GM21528 (cell line): ENCODE measurements around the gene WNK1.
"Not testable (repeated sequence)": the region's sequence is repeated elsewhere in the genome, so short reads cannot be mapped to it uniquely, and the experiment has no call there.

Experiments
- ATAC-seq: cut with Tn5 transposase; IDR thresholded peaks from one replicate; pipeline ENCODE4 v1.9.1; 2021; ENCODE audit warnings: mild to moderate bottlenecking, moderate library complexity; ENCODE audit not compliant: unreplicated experiment, low FRiP score

The WNK1 gene

GRCh38 chr12:739349-739748 lies 13.0 kb upstream of the WNK1 start:
- ATAC-seq = no peak

- no peak for ATAC-seq
These were observed 11.5 kb upstream of the WNK1 start for GRCh38 chr12:740921-741320.

GRCh38 chr12:749751-750270 lies 2.6 kb upstream of the WNK1 start:
- ATAC-seq = no peak

GRCh38 chr12:750366-751191 lies 1.8 kb upstream of the WNK1 start:
- no peak for ATAC-seq

DNA sequence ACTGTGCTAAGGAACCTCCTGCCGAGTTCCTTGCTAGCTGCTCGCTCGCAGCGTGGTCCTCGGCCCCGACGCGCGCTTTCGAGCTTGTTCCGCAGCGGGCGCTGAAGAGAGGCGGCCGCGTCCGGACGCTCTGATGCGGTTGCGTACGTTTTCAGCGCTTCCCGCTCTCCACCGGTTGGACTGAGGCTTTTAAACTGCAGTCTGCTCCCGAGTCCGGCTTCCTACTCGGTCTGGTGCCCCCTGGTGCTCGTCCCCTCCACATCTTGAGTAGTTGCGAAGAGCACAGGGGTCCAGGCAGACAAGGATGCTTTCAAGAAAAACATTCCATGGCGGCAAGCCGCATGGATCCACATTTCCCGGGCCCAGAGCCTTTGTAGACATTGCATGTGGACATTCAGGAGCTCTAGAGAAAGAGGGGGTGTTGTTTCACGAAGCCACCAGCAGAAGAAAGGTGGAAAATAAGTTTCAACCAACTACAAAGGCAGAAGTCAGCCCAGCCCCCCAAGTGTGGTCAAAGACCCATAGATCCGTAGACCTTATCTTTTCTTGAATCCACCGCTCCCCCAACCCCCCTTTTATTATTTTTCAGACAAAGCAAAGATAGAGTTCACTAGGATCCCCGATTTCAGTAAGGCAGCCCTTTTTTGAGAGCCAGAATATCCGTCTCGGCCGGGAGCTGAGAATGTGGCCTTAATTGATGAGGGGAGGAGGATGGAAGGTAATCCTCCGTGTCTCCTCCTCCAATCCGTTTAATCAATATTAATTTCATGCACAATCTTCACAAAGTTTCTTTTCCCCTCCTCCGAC lies 984 bp upstream of the WNK1 start:
- ATAC-seq = peak; percentile 49

DNA sequence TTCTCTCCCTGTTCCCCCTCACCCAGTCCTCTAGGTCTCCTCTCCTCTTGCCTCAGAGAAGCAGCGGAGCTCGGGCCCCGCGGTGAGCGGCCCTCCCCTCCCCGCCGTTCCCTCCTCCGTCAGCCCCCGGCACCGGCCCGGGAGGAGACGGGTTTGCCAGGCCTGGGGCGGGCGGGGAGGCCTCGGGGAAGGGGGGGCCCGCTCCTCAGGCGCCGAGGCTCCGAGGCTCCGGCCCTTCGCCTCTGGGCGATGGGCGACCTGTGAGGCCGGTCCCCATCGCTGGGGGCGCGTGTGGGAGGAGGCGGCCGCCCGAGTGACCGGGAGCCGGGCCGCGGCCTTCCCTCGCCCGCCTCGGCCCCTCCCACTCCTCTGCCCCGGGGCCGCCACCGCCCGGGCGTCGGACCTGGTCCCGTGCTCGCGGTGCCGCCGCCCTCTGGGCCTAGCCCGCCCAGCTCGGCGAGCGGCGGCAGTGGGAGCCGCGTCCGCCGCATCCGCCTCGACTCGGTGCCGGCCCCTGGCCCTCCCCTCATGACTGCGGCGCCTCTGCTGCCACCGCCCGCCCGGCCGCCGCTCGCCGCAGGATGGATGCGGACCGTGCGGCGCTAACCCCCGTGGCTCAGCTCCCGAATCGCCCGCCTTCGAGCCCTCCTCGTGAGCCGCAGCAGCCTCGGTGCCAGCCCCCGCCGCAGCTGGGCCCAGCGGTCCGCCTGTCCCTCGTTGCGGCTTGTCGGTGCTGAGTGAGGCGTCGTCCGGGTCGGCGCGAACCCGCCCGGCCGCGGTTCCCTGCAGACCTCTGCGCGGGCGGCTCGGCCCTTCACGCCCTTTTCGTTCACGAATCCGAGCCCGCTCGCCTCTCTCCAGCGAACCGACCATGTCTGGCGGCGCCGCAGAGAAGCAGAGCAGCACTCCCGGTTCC lies 574 bp downstream of the WNK1 start:
- peak; percentile 33 for ATAC-seq

DNA sequence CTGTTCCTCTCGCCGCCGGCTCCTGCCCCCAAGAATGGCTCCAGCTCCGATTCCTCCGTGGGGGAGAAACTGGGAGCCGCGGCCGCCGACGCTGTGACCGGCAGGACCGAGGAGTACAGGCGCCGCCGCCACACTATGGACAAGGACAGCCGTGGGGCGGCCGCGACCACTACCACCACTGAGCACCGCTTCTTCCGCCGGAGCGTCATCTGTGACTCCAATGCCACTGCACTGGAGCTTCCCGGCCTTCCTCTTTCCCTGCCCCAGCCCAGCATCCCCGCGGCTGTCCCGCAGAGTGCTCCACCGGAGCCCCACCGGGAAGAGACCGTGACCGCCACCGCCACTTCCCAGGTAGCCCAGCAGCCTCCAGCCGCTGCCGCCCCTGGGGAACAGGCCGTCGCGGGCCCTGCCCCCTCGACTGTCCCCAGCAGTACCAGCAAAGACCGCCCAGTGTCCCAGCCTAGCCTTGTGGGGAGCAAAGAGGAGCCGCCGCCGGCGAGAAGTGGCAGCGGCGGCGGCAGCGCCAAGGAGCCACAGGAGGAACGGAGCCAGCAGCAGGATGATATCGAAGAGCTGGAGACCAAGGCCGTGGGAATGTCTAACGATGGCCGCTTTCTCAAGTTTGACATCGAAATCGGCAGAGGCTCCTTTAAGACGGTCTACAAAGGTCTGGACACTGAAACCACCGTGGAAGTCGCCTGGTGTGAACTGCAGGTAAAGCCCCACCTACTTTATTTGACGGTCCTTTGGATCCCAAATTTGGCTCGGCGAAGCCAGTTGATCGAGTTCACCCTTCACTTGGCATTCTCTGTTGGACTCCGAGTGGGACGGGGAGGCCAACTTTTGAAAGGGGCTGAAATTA lies 1.5 kb downstream of the WNK1 start:
- no peak for ATAC-seq

GRCh38 chr12:754473-754820 lies 2.1 kb downstream of the WNK1 start:
- ATAC-seq = no peak

- no peak for ATAC-seq
These were observed 2.6 kb downstream of the WNK1 start for GRCh38 chr12:754851-755562.

GRCh38 chr12:759628-760027 lies 7.2 kb downstream of the WNK1 start:
- ATAC-seq = no peak

GRCh38 chr12:761256-761655 lies 8.9 kb downstream of the WNK1 start:
- ATAC-seq = no peak

DNA sequence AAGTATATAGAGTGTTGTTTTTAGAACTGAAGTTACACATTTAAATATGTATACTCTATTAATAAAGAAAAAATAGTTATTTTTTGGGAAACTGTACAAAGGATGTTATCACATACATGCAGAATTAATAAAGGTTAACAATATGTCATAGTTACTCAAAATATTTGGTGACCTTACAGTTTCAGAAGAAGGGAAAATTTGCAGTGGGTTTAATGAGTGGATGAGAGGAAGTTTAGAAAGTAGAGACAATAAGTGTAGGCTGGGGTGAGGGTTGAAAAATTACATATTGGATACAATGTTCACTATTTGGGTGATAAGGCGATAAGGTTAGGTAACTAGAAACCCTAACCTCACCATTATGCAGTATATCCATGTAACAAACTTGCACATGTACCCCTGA lies 13.5 kb downstream of the WNK1 start:
- no peak for ATAC-seq

DNA sequence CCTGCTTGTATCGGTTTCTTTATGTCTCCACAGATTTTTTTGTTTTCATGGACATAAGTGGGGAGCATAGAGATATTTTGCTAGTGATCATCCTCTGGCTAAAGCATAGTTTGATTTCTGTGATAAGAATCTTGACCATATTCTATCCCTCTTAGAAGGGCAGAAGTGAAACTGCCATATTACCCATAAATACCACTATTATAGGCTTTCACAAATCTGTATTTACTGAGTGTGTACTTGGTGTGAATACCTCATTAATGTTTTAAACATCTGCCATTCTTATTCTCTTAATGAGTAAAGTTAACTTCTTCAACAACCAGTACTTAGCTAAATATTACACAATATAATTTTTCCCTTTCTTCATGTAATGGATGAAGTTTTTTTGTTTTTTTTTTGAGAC lies 16.1 kb downstream of the WNK1 start:
- ATAC-seq = no peak

GRCh38 chr12:770479-770878 lies 18.1 kb downstream of the WNK1 start:
- no peak for ATAC-seq

DNA sequence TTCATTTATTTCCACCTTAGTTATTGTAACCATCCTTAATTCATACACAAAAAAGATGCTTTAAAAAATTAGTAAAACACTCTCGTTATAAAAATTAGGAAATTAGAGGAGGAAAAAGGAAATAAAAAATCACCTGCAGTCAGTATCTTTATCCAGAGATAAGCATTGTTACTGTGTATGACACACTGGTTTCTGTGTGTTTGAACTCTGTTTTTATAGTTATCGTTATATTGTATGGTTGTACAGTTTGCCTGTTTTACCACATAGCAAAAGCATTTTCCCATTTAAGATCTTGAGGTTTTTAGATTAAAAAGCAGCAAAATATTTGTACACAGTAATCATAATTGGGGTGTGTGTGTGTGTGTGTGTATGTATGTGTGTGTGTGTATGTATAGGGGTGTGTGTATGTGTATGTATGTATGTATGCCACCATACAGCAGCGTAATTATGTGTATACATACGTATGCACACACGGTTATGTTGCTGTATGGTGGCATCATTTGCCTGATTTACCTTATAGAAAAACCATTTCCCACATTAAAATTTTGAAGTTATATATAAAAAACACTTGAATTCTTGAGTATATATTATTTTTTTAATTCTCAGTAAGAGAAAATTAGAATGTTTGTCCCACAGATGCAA lies 19.8 kb downstream of the WNK1 start:
- no peak for ATAC-seq

GRCh38 chr12:774051-774614 lies 21.8 kb downstream of the WNK1 start:
- ATAC-seq = no peak

- ATAC-seq = not testable (repeated sequence)
These were observed 23.8 kb downstream of the WNK1 start for GRCh38 chr12:775973-776771.
